Kidney epithelial cell (primary cell): ENCODE measurements around the gene DGKE. TPM values are rescaled to one million over a fixed set of nuclear protein-coding genes. Genes with fewer than 3 reads are reported as not detected.

Source experiments
- DNase-seq: peaks from one replicate; pipeline ENCODE4 v3.0.0-alpha.2; 2010; ENCODE audit warnings: low read depth
- H3K27me3 ChIP-seq: 2 replicates; pipeline ENCODE4 v1.6.0; 2011; ENCODE audit warnings: low read length; ENCODE audit not compliant: control insufficient read depth, insufficient read depth
- H3K36me3 ChIP-seq: 2 replicates; pipeline ENCODE4 v1.5.1; 2011; ENCODE audit warnings: low read length; ENCODE audit not compliant: control insufficient read depth, insufficient read depth
- H3K4me3 ChIP-seq: 2 replicates; pipeline ENCODE4 v1.5.1; 2011; ENCODE audit warnings: low read depth, mild to moderate bottlenecking, control low read depth, low read length
- CTCF ChIP-seq: IDR thresholded peaks from 2 replicates; pipeline ENCODE4 v1.5.1; 2011; ENCODE audit warnings: mild to moderate bottlenecking, moderate library complexity, low read length, control low read depth, inconsistent platforms; ENCODE audit not compliant: insufficient read depth, poor library complexity, severe bottlenecking
- total RNA-seq: library from RNA; depleted of rRNA; stranded (reverse); fragments of >200 nt; gene quantifications from 2 replicates; pipeline ENCODE4 v1.2.3, GENCODE V29; 2015

DGKE gene
- total RNA-seq, 1 donor from 2014 or later = 7.0 TPM

- Histone ChIP-seq H3K36me3 (no peaks in the 10 kb centered on the region), H3K27me3 (no peaks in the 10 kb centered on the region), H3K4me3 (no peak overlapping the region)
- TF ChIP-seq CTCF = no peak
- DNase-seq = no peak
Measured at GRCh38 chr17:56838687-56839086, 4.7 kb downstream of the DGKE start.

- no peak for DNase-seq
- H3K36me3 ChIP-seq = no peaks in the 10 kb centered on the region
- TF ChIP-seq CTCF = no peak
- no peaks in the 10 kb centered on the region for H3K27me3 ChIP-seq
- no peak overlapping the region for H3K4me3 ChIP-seq
Measured at GRCh38 chr17:56842577-56842976, 8.6 kb downstream of the DGKE start.

GRCh38 chr17:56845934-56846333 lies 12.0 kb downstream of the DGKE start:
- DNase-seq = no peak
- no peak for TF ChIP-seq CTCF
- Histone ChIP-seq H3K36me3 (no peaks in the 10 kb centered on the region), H3K27me3 (no peaks in the 10 kb centered on the region), H3K4me3 (no peak overlapping the region)

GRCh38 chr17:56847106-56847505 lies 13.2 kb downstream of the DGKE start:
- no peaks in the 10 kb centered on the region for H3K36me3 ChIP-seq
- no peak overlapping the region for H3K4me3 ChIP-seq
- no peaks in the 10 kb centered on the region for H3K27me3 ChIP-seq
- DNase-seq = no peak
- TF ChIP-seq CTCF = no peak

DNA sequence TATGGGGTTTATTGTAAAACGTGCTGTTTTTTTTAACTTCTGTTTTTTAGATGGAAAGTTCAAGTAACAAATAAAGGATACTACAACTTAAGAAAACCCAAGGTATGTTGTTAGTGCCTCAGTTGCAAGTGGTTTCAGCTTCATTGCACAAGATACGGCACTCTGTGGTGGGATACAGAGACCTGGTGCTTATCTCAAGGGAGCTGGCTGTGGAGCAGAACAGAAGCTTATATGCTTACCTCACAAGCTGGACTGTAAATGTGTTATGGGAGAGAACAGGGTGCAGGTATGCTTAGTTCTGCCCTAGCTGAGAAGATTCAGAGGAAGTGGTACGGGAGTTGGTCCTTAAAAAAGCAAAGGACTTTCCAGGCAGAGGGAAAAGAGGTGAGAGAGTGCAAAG lies 15.2 kb downstream of the DGKE start:
- H3K4me3 ChIP-seq = no peak overlapping the region
- H3K27me3 ChIP-seq = no peaks in the 10 kb centered on the region
- DNase-seq = no peak
- no peak for TF ChIP-seq CTCF
- no peaks in the 10 kb centered on the region for H3K36me3 ChIP-seq

DNA sequence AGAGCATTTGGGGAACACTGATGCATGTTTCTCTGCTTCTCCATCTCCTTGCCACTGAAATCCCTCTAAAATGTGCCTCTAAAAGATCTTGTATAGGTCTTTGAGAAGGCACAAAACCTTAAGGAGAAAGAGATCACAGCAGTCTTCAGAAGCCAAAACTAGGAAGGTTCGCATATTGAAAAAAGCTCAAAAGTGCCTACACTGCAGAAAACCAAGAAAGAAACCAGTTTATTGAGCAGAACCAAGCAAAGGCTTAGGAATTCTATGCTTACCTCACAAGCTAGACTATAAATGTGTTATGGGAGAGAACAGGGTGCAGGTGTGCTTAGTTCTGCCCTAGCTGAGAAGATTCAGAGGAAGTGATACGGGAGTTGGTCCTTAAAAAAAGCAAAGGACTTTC lies 16.6 kb downstream of the DGKE start:
- Histone ChIP-seq H3K36me3 (no peaks in the 10 kb centered on the region), H3K27me3 (no peaks in the 10 kb centered on the region), H3K4me3 (no peak overlapping the region)
- no peak for TF ChIP-seq CTCF
- no peak for DNase-seq
